Activated naive CD8-positive, alpha-beta T cell treated with anti-CD3 and anti-CD28 coated beads for 36 hours (primary cell): Measurements from ENCODE around the gene OPCML. TPM values are rescaled to one million over a fixed set of nuclear protein-coding genes. Genes with fewer than 3 reads are reported as not detected.

ENCODE experiments used
- DNase-seq: peaks from one replicate; pipeline ENCODE4 v3.0.0; 2021
- H3K27ac Mint-ChIP-seq: one replicate; pipeline ENCODE4 v1.8.0; 2022; ENCODE audit warnings: mild to moderate bottlenecking, moderate library complexity, mixed read lengths
- H3K27me3 Mint-ChIP-seq: one replicate; pipeline ENCODE4 v1.8.0; 2022; ENCODE audit warnings: mild to moderate bottlenecking, mixed read lengths
- H3K36me3 Mint-ChIP-seq: one replicate; pipeline ENCODE4 v1.8.0; 2021; ENCODE audit warnings: mild to moderate bottlenecking, mixed read lengths
- H3K4me1 Mint-ChIP-seq: one replicate; pipeline ENCODE4 v1.8.0; 2021; ENCODE audit warnings: mixed read lengths
- H3K4me3 Mint-ChIP-seq: one replicate; pipeline ENCODE4 v1.8.0; 2022; ENCODE audit warnings: mild to moderate bottlenecking, moderate library complexity, mixed read lengths
- H3K9me3 Mint-ChIP-seq: one replicate; pipeline ENCODE4 v1.8.0; 2022; ENCODE audit warnings: mixed read lengths
- total RNA-seq, 2 experiments: library from RNA; stranded (reverse); gene quantifications; one replicate each; pipeline ENCODE4 v1.2.3, GENCODE V29; 2021

OPCML gene
- total RNA-seq, 2 experiments from 2014 or later, result not detected

GRCh38 chr11:133500936-133501335 lies 31.4 kb downstream of the OPCML start:
- no peak overlapping the region for H3K27ac Mint-ChIP-seq
- no peaks in the 10 kb centered on the region for H3K4me1 Mint-ChIP-seq
- no peaks in the 10 kb centered on the region for H3K36me3 Mint-ChIP-seq

DNA sequence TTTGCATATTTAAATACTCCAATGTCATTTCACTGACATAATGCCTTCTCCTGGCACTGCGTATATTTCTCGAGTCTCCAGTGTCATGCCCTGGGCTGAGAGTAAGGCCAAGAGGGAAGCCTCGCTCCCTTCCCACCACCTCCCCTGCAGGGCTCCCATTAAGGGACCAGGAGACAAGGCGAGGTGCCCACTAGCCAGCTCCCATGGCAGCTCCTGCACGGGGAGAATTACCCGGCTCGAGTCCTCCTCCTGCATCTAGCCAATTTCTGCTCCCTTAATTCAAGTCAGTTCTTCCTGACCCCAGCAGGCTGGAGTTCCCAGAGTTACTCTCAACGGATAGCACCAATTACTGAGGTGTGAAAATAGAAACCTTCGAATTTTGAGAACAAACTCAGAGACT lies 31.9 kb downstream of the OPCML start:
- Mint-ChIP-seq H3K4me1 (no peaks in the 10 kb centered on the region), H3K4me3 (no peak overlapping the region), H3K27ac (no peak overlapping the region), H3K36me3 (no peaks in the 10 kb centered on the region), H3K27me3 (no peaks in the 10 kb centered on the region), H3K9me3 (no peaks in the 10 kb centered on the region)
- DNase-seq, result no peak

More at GRCh38 chr11:133500936-133501335, 31.4 kb downstream of the OPCML start:
- DNase-seq, result no peak
- H3K9me3 Mint-ChIP-seq, result no peaks in the 10 kb centered on the region
- H3K4me3 Mint-ChIP-seq, result no peak overlapping the region
- no peaks in the 10 kb centered on the region for H3K27me3 Mint-ChIP-seq

- H3K9me3 Mint-ChIP-seq, result no peaks in the 10 kb centered on the region
- no peak overlapping the region for H3K4me3 Mint-ChIP-seq
- no peaks in the 10 kb centered on the region for H3K36me3 Mint-ChIP-seq
- no peaks in the 10 kb centered on the region for H3K27me3 Mint-ChIP-seq
- DNase-seq, result no peak
- H3K27ac Mint-ChIP-seq, result no peak overlapping the region
- no peaks in the 10 kb centered on the region for H3K4me1 Mint-ChIP-seq
Measured at GRCh38 chr11:133498969-133499368, 33.3 kb downstream of the OPCML start.

DNA sequence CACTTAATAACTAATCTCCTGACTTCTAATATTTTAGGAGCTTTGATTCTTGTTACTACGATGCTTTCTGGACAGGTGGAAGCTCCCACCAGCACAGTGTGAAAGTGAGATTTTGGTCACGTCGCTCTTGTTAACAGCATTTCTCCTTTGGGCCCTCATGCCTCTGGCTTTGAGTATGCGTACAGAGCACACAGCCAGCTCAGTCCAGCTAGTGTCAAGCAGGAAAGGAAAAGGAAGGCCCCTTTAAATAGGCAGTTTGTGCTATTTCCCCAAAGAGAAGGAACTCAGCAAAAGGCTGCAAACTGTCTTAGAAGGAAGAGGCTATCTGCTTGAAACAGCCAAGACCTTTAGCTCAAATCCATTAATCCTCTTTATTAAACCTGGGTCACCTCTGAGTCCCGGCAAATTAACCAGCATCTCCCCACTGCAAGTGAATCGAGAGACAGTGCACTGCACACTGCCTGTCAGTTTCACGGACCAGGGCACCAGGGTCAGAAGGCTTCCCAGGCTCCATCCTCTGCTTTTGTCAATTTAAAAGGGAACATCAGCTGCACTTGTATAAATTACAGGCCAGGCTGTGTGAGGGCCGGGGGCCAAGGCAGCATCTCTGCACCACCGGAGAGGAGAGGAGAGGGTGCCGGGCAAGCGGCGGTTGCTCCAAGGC lies 34.7 kb downstream of the OPCML start:
- DNase-seq, result no peak
- Mint-ChIP-seq H3K4me3 (no peak overlapping the region), H3K27me3 (no peaks in the 10 kb centered on the region), H3K27ac (no peak overlapping the region), H3K9me3 (no peaks in the 10 kb centered on the region), H3K36me3 (no peaks in the 10 kb centered on the region), H3K4me1 (no peaks in the 10 kb centered on the region)

GRCh38 chr11:133492895-133493294 lies 39.4 kb downstream of the OPCML start:
- DNase-seq, result no peak
- no peak overlapping the region for H3K27ac Mint-ChIP-seq
- H3K4me1 Mint-ChIP-seq, result no peaks in the 10 kb centered on the region
- no peaks in the 10 kb centered on the region for H3K27me3 Mint-ChIP-seq
- no peaks in the 10 kb centered on the region for H3K9me3 Mint-ChIP-seq
- no peak overlapping the region for H3K4me3 Mint-ChIP-seq
- H3K36me3 Mint-ChIP-seq, result no peaks in the 10 kb centered on the region

- DNase-seq, result no peak
- H3K27me3 Mint-ChIP-seq, result no peaks in the 10 kb centered on the region
Measured at GRCh38 chr11:133491680-133492383, 40.5 kb downstream of the OPCML start.

DNA sequence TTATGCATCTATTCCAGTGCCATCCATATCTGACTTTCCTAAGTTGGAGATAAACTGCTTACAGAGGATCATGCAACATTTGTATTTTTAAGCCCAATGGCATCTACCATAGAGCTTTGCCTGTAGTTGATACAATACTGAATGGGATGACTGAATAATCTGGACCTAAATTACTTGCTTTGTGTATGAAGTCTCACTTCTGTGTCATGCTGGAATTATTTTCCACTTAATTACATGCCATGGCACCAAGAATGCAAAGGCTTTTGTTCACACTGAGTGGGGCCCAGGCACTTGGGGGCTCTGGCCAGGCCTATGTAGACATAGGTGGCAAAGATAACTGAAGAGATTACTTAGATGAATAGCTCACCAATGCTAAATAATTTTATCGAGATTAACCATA lies 51.6 kb downstream of the OPCML start:
- DNase-seq, result no peak
- Mint-ChIP-seq H3K36me3 (no peaks in the 10 kb centered on the region), H3K4me3 (no peak overlapping the region), H3K9me3 (no peaks in the 10 kb centered on the region), H3K4me1 (no peaks in the 10 kb centered on the region), H3K27ac (no peak overlapping the region), H3K27me3 (no peaks in the 10 kb centered on the region)

More at GRCh38 chr11:133491680-133492383, 40.5 kb downstream of the OPCML start:
- Mint-ChIP-seq H3K27ac (no peak overlapping the region), H3K9me3 (no peaks in the 10 kb centered on the region), H3K4me3 (no peak overlapping the region), H3K36me3 (no peaks in the 10 kb centered on the region), H3K4me1 (no peaks in the 10 kb centered on the region)

DNA sequence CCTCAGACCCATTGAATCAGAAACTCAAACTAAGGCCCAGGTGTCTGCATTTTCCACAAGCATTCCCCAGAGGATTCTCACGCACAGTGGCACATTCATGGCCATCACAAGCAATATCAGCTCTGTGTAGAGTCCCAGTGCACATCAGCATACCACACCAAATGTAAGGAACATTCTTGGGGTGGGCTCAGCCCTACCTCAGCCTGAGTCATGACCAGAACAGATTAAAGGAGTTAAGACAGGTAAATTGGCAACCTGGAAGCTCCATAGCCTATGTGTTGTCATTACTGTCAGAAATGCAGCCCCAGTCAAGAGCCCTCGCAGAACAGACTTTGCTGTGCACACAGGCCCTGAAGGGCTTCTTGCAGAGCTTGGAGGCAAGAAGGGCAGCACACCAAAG lies 53.1 kb downstream of the OPCML start:
- Mint-ChIP-seq H3K36me3 (no peaks in the 10 kb centered on the region), H3K4me1 (no peaks in the 10 kb centered on the region), H3K27me3 (no peaks in the 10 kb centered on the region)

GRCh38 chr11:133477251-133477625 lies 55.1 kb downstream of the OPCML start:
- no peaks in the 10 kb centered on the region for H3K27me3 Mint-ChIP-seq

More for the DNA sequence above, 53.1 kb downstream of the OPCML start:
- Mint-ChIP-seq H3K9me3 (no peaks in the 10 kb centered on the region), H3K4me3 (no peak overlapping the region), H3K27ac (no peak overlapping the region)
- DNase-seq, result no peak

DNA sequence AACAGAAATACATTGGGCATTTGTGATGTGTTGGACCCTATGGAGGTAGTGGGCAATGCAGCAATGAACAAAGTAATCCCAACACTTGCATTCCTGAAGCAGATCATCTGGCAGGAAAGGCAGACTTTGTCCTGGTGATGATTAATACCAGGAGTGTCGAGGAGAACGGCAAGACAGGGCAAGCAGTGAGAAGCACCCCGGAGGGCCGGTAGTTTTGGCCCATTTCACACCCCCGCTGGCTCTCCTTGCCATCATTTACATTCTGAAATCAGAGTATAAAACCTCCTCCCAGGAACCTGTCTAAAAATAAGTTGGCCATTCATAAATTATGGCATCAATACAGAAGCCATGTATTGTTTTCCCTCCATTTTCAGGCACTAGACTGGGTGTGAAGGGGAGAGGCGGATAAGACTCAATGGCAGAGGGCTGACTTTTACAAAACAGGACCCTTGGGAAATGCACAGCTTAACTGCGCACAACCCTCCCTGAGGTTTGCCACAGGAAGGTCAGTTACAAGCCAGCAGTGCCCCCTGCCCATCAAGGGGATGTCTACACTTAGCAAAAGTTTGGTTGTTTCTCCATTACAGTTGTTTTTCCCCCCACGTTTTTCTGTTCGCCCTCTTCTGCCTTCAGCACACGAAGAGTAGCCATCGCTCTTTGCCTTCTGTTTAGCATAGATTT lies 55.6 kb downstream of the OPCML start:
- no peak for DNase-seq
- Mint-ChIP-seq H3K4me1 (no peaks in the 10 kb centered on the region), H3K27me3 (no peaks in the 10 kb centered on the region), H3K9me3 (no peaks in the 10 kb centered on the region), H3K36me3 (no peaks in the 10 kb centered on the region), H3K27ac (no peak overlapping the region), H3K4me3 (no peak overlapping the region)

More at GRCh38 chr11:133477251-133477625, 55.1 kb downstream of the OPCML start:
- Mint-ChIP-seq H3K4me3 (no peak overlapping the region), H3K9me3 (no peaks in the 10 kb centered on the region), H3K36me3 (no peaks in the 10 kb centered on the region), H3K4me1 (no peaks in the 10 kb centered on the region), H3K27ac (no peak overlapping the region)
- DNase-seq, result no peak

DNA sequence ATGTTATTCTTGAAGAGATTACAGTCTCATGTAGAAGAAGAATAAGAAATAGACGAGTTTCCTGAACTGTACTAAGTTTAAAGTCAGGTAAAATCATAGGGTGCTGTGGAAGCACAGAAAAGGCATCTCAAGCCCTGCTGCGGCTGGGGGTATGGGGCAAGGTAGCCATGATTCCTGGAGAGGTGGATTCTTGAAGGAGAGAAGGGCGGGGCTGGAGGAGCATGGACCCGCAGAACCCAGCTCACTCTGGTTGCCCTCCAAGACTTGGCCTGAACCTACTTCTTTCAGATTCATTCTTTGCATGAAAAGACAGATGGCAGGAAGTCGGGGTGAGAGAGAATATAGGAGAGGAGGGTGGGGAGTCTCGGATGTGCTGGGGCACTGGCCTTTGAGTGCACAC lies 57.8 kb downstream of the OPCML start:
- no peaks in the 10 kb centered on the region for H3K9me3 Mint-ChIP-seq
- DNase-seq, result no peak
- no peaks in the 10 kb centered on the region for H3K4me1 Mint-ChIP-seq
- H3K27me3 Mint-ChIP-seq, result no peaks in the 10 kb centered on the region
- H3K27ac Mint-ChIP-seq, result no peak overlapping the region
- H3K36me3 Mint-ChIP-seq, result no peaks in the 10 kb centered on the region
- H3K4me3 Mint-ChIP-seq, result no peak overlapping the region

- H3K36me3 Mint-ChIP-seq, result no peaks in the 10 kb centered on the region
Measured at GRCh38 chr11:133467686-133468085, 64.6 kb downstream of the OPCML start.

DNA sequence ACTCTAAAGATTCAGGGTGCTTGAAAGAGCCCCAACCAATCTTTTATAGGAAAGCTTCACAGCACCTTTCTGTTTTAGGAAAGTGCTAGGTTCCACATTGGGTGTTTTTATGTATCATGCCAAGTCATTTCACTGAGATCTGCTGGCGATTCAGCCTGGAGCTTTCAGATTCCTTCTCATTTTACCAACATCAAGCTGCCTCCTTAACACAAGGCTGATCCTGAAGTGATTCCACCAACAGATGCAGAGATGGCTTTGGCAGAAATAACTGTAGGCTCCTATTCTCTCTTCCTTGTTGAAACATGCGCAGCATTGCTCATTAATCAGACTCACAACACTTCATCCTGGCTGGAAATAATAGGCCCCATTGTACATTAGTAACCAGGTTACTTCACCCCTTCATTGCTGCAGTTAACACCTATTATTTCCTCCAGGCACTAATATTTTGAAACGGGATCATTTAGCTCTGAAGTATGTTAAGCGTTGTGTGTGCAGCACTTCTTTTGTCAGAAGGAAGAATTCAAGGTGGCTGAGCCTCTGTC lies 89.0 kb downstream of the OPCML start:
- Mint-ChIP-seq H3K27ac (no peak overlapping the region), H3K4me1 (no peaks in the 10 kb centered on the region), H3K36me3 (no peaks in the 10 kb centered on the region), H3K9me3 (peaks cover 3% of the 10 kb centered on the region), H3K27me3 (no peaks in the 10 kb centered on the region), H3K4me3 (no peak overlapping the region)
- no peak for DNase-seq

More at GRCh38 chr11:133467686-133468085, 64.6 kb downstream of the OPCML start:
- DNase-seq, result no peak
- no peaks in the 10 kb centered on the region for H3K4me1 Mint-ChIP-seq
- no peak overlapping the region for H3K4me3 Mint-ChIP-seq
- no peaks in the 10 kb centered on the region for H3K9me3 Mint-ChIP-seq
- no peak overlapping the region for H3K27ac Mint-ChIP-seq
- no peaks in the 10 kb centered on the region for H3K27me3 Mint-ChIP-seq

DNA sequence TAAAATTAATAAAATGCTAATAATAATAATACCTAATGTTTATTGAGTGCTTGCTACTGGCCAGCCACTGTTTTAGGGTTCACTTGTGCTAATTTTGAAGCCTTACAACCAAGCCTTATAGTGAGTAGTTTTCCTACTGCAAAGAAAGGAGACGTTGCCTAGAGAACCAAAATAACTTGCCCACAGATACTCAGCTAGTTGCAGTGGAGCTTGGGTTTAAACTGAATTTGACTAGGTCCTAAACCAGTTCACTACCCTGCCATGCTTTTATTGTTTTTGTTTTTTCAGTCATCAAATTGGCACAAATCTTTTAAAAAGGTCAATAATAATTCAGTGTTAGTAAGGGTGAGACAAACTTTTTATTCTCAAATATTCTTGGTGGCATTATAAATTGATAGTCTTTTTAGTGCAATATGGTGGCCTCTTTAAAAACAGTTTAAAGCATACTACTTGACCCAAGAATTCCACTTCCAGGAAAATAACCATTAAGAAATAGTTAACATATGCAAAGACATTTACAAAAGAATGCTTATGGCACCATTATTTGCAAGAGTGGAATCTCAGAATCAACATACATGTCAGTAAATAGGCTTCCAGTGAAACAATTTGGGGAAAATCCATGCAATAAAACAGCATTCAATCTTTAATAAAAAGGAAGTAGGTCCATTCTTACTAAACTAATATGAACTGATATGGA lies 90.2 kb downstream of the OPCML start:
- Mint-ChIP-seq H3K27me3 (no peaks in the 10 kb centered on the region), H3K27ac (no peak overlapping the region), H3K4me3 (no peak overlapping the region), H3K9me3 (no peaks in the 10 kb centered on the region), H3K4me1 (no peaks in the 10 kb centered on the region), H3K36me3 (no peaks in the 10 kb centered on the region)
- DNase-seq, result no peak

- H3K4me1 Mint-ChIP-seq, result no peaks in the 10 kb centered on the region
- H3K36me3 Mint-ChIP-seq, result no peaks in the 10 kb centered on the region
- no peaks in the 10 kb centered on the region for H3K9me3 Mint-ChIP-seq
- no peak overlapping the region for H3K4me3 Mint-ChIP-seq
- DNase-seq, result no peak
- H3K27me3 Mint-ChIP-seq, result no peaks in the 10 kb centered on the region
- no peak overlapping the region for H3K27ac Mint-ChIP-seq
Measured at GRCh38 chr11:133425992-133426391, 106.3 kb downstream of the OPCML start.
